ENCODE data around the gene TXLNB.

The TXLNB gene

DNA sequence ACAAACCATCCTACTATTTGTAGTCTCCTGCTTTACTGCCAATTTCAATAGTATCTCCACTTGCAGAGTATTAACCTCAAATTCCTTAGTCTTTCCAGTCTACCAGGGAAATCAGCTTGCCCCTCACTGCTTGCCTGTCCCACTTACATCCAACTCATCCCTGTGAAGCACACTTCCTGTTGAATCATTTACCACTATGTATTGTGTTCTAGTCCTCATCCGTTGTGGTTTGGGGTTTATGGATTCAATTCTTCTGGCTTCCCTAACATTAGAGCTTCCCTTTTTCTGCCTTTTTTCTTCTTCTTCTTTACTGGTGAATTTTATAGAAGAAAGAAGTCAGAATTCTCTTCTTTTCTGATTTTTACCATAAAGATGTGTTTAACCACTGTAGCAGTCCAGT lies 5.1 kb upstream of the TXLNB start:
- Histone ChIP-seq H3K9me3 (ENCODE audit: control insufficient read depth, insufficient read depth, low read depth, low read length) (no peaks in the 10 kb centered on the region), H3K27ac (ENCODE audit: extremely low read depth, low read depth, low read length) (no peak overlapping the region), H3K4me3 (ENCODE audit: low read depth, low read length) (no peak overlapping the region), H3K4me1 (ENCODE audit: control insufficient read depth, insufficient read depth, low read length) (peaks cover 5% of the 10 kb centered on the region), H3K36me3 (ENCODE audit: control insufficient read depth in 2 of 2, insufficient read depth in 1 of 2, low read length in 2 of 2) (no peaks in the 10 kb centered on the region)
- ChIA-PET POLR2A (no interaction called here), CTCF (interaction anchor here (0.6 kb wide), 1 partner anchor 1857 kb away, joined by 4 read pairs; no protein-coding TSS in a partner anchor)
- TF ChIP-seq EGR2 (tag by site-specific recombination; IDR thresholded peaks at IDR 0.05; ENCODE audit: low read depth) (no peak), ZBTB8A (tag by site-specific recombination; IDR thresholded peaks at IDR 0.05) (no peak), ZNF211 (tag by site-specific recombination; IDR thresholded peaks at IDR 0.05; ENCODE audit: low read depth) (no peak), WT1 (tag by site-specific recombination; IDR thresholded peaks at IDR 0.05) (no peak), ZNF776 (tag by site-specific recombination; IDR thresholded peaks at IDR 0.05; ENCODE audit: borderline replicate concordance) (no peak), ZNF830 (tag by site-specific recombination; IDR thresholded peaks at IDR 0.05; ENCODE audit: low read depth) (no peak), ZNF221 (tag by site-specific recombination; IDR thresholded peaks at IDR 0.05; ENCODE audit: borderline replicate concordance) (no peak), ZNF449 (tag by site-specific recombination; IDR thresholded peaks at IDR 0.05) (no peak), MZF1 (tag by site-specific recombination; IDR thresholded peaks at IDR 0.05; ENCODE audit: borderline replicate concordance) (no peak), ZNF426 (tag by site-specific recombination; IDR thresholded peaks at IDR 0.05) (no peak), SP2 (tag by site-specific recombination; IDR thresholded peaks at IDR 0.05) (no peak), ZNF544 (tag by site-specific recombination; IDR thresholded peaks at IDR 0.05) (no peak), ZBTB20 (tag by site-specific recombination; IDR thresholded peaks at IDR 0.05) (no peak)
- TF ChIP-seq, protein P1, sequence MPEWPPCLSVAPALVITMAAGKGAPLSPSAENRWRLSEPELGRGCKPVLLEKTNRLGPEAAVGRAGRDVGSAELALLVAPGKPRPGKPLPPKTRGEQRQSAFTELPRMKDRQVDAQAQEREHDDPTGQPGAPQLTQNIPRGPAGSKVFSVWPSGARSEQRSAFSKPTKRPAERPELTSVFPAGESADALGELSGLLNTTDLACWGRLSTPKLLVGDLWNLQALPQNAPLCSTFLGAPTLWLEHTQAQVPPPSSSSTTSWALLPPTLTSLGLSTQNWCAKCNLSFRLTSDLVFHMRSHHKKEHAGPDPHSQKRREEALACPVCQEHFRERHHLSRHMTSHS (tag by site-specific recombination; IDR thresholded peaks at IDR 0.05): no peak
- TF ChIP-seq, protein P2, sequence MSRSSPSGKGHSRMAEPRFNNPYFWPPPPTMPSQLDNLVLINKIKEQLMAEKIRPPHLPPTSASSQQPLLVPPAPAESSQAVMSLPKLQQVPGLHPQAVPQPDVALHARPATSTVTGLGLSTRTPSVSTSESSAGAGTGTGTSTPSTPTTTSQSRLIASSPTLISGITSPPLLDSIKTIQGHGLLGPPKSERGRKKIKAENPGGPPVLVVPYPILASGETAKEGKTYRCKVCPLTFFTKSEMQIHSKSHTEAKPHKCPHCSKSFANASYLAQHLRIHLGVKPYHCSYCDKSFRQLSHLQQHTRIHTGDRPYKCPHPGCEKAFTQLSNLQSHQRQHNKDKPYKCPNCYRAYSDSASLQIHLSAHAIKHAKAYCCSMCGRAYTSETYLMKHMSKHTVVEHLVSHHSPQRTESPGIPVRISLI (tag by site-specific recombination; IDR thresholded peaks at IDR 0.05): no peak

DNA sequence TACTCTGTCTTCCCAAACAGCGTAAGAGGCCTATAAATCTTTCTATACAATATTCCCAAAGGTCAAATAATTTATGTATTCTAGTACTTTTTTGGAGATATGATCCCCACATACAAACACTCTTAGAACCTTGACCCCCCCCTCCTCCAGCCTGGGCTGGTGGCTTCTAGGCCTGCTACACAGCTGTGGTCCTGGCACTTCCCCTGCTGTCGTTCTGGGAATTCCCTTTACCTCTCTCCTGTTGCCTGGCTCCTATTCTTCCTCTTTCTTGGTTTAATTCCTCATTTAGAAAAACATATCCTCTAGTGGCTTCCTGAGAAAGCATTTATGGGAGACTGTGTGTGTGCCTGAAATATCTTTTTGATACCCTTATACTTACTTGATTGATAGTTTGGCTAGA lies 4.1 kb upstream of the TXLNB start:
- no peaks in the 10 kb centered on the region for H3K9me3 ChIP-seq (ENCODE audit: control insufficient read depth, insufficient read depth, low read depth, low read length)
- ChIA-PET CTCF (no interaction called here), POLR2A (no interaction called here)
- H3K27ac ChIP-seq (ENCODE audit: extremely low read depth, low read depth, low read length): no peak overlapping the region
- H3K4me1 ChIP-seq (ENCODE audit: control insufficient read depth, insufficient read depth, low read length): peaks cover 9% of the 10 kb centered on the region
- no peak overlapping the region for H3K4me3 ChIP-seq (ENCODE audit: low read depth, low read length)
- H3K36me3 ChIP-seq (ENCODE audit: control insufficient read depth in 2 of 2, insufficient read depth in 1 of 2, low read length in 2 of 2): no peaks in the 10 kb centered on the region
- TF ChIP-seq ZNF112 (tag by site-specific recombination; IDR thresholded peaks at IDR 0.05) (no peak), ZNF623 (tag by site-specific recombination; IDR thresholded peaks at IDR 0.05) (no peak), PRDM1 (tag by site-specific recombination; IDR thresholded peaks at IDR 0.05) (no peak), ZNF335 (tag by site-specific recombination; conservative IDR thresholded peaks at IDR 0.05) (no peak), ZNF26 (tag by site-specific recombination; IDR thresholded peaks at IDR 0.05) (no peak), HOXA7 (CRISPR knock-in tag; IDR thresholded peaks at IDR 0.05; ENCODE audit: borderline replicate concordance) (no peak), SP2 (tag by site-specific recombination; IDR thresholded peaks at IDR 0.05) (no peak), ZNF530 (tag by site-specific recombination; IDR thresholded peaks at IDR 0.05; ENCODE audit: low read depth) (no peak), GLIS2 (tag by site-specific recombination; IDR thresholded peaks at IDR 0.05) (no peak), ZBTB7A (tag by site-specific recombination; IDR thresholded peaks at IDR 0.05; ENCODE audit: low read depth) (no peak), ZNF211 (tag by site-specific recombination; IDR thresholded peaks at IDR 0.05; ENCODE audit: low read depth) (no peak)
- TF ChIP-seq, protein P3, sequence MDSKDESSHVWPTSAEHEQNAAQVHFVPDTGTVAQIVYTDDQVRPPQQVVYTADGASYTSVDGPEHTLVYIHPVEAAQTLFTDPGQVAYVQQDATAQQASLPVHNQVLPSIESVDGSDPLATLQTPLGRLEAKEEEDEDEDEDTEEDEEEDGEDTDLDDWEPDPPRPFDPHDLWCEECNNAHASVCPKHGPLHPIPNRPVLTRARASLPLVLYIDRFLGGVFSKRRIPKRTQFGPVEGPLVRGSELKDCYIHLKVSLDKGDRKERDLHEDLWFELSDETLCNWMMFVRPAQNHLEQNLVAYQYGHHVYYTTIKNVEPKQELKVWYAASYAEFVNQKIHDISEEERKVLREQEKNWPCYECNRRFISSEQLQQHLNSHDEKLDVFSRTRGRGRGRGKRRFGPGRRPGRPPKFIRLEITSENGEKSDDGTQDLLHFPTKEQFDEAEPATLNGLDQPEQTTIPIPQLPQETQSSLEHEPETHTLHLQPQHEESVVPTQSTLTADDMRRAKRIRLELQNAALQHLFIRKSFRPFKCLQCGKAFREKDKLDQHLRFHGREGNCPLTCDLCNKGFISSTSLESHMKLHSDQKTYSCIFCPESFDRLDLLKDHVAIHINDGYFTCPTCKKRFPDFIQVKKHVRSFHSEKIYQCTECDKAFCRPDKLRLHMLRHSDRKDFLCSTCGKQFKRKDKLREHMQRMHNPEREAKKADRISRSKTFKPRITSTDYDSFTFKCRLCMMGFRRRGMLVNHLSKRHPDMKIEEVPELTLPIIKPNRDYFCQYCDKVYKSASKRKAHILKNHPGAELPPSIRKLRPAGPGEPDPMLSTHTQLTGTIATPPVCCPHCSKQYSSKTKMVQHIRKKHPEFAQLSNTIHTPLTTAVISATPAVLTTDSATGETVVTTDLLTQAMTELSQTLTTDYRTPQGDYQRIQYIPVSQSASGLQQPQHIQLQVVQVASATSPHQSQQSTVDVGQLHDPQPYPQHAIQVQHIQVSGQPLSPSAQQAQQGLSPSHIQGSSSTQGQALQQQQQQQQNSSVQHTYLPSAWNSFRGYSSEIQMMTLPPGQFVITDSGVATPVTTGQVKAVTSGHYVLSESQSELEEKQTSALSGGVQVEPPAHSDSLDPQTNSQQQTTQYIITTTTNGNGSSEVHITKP (tag by site-specific recombination; IDR thresholded peaks at IDR 0.05): no peak
- TF ChIP-seq, protein P4, sequence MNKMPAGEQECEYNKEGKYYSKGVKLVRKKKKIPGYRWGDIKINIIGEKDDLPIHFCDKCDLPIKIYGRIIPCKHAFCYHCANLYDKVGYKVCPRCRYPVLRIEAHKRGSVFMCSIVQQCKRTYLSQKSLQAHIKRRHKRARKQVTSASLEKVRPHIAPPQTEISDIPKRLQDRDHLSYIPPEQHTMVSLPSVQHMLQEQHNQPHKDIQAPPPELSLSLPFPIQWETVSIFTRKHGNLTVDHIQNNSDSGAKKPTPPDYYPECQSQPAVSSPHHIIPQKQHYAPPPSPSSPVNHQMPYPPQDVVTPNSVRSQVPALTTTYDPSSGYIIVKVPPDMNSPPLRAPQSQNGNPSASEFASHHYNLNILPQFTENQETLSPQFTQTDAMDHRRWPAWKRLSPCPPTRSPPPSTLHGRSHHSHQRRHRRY (tag by site-specific recombination; IDR thresholded peaks at IDR 0.05): no peak

Measured in HEK293 (cell line).